Stomach (tissue), 9 donors: ENCODE results near the gene TBC1D10B. TPM values are rescaled to one million over a fixed set of nuclear protein-coding genes. Genes with fewer than 3 reads are reported as not detected.
"Not testable (repeated sequence)": the region's sequence is repeated elsewhere in the genome, so short reads cannot be mapped to it uniquely, and the experiment has no call there.

Source experiments
- DNase-seq, 2 donors: peaks; one replicate each; pipeline versions ENCODE4 v3.0.0 to v3.0.0-alpha.2; 2013 to 2019
- H3K27ac ChIP-seq, 5 donors: fragments of 200-600 bp in 4 of 5; sonication (generic) in 4 of 5; one replicate each; pipeline ENCODE4 v1.5.1; 2013 to 2019; ENCODE audit warnings: mild to moderate bottlenecking in 1 of 5, moderate library complexity in 1 of 5
- H3K27me3 ChIP-seq, 3 donors: fragments of 200-600 bp; sonication (generic); one replicate each; pipeline ENCODE4 v1.5.1; 2017 to 2019; ENCODE audit warnings: mixed run types in 1 of 3
- H3K36me3 ChIP-seq, 4 donors: fragments of 200-600 bp; sonication (generic); 1 replicate in 3 of 4; 2 replicates in 1 of 4; pipeline ENCODE4 v1.5.1; 2016 to 2019
- H3K4me1 ChIP-seq, 4 donors: fragments of 200-600 bp; sonication (generic); one replicate each; pipeline ENCODE4 v1.5.1; 2016 to 2019
- H3K4me3 ChIP-seq, 4 donors: fragments of 200-600 bp; sonication (generic) in 3 of 4; one replicate each; pipeline ENCODE4 v1.5.1; 2016 to 2019; ENCODE audit warnings: mild to moderate bottlenecking in 1 of 4
- H3K9me3 ChIP-seq, 4 donors: fragments of 200-600 bp; sonication (generic); one replicate each; pipeline ENCODE4 v1.5.1; 2016 to 2019
- CTCF ChIP-seq, 7 experiments: fragments of 450-650 bp in 4 of 7; fragments of 200-600 bp in 3 of 7; sonication (generic) in 3 of 7; IDR thresholded peaks; one replicate each; pipeline ENCODE4 v1.5.1; 2016 to 2019; ENCODE audit warnings: antibody characterized with exemption in 7 of 7, control low read depth in 2 of 7, mild to moderate bottlenecking in 1 of 7
- EP300 ChIP-seq: sonication (generic); formaldehyde crosslinking; IDR thresholded peaks from one replicate; pipeline ENCODE4 v1.6.1; 2017; ENCODE audit warnings: antibody characterized with exemption
- POLR2A ChIP-seq, 4 donors: fragments of 450-650 bp; IDR thresholded peaks; one replicate each; pipeline ENCODE4 v1.6.1; 2016; ENCODE audit warnings: antibody characterized with exemption in 4 of 4, control low read depth in 2 of 4, mild to moderate bottlenecking in 1 of 4, moderate library complexity in 1 of 4
- POLR2AphosphoS5 ChIP-seq, 3 donors: sonication (generic); formaldehyde crosslinking; IDR thresholded peaks; one replicate each; pipeline ENCODE4 v1.6.1; 2016; ENCODE audit warnings: antibody characterized with exemption in 3 of 3
- WGBS, 5 donors: extraction: QIAGEN DNeasy Blood & Tissue Kit in 3 of 5; methylation state at CpG; one replicate each; pipeline versions ENCODE4 v1.1.5 to v1.1.7; 2013 to 2018; 5-methylcytosine and 5-hydroxymethylcytosine counted together
- intact Hi-C: fragments of 100-400 bp; cut with DNase I; formaldehyde crosslinking; loops from one replicate; pipeline ENCODE4 v1.15.1; 2023; ENCODE audit warnings: low total_unique reads
- polyA plus RNA-seq, 3 donors: library from polyadenylated mRNA; stranded (reverse); fragments of 200-250 nt; gene quantifications; one replicate each; pipeline ENCODE4 v1.2.3, GENCODE V29; 2013
- total RNA-seq, 5 donors: library from RNA; depleted of rRNA; stranded (reverse); fragments of >200 nt; gene quantifications; one replicate each; pipeline versions ENCODE4 v1.1.0 to v1.2.3, GENCODE V29; 2014 to 2016
- donor health status: healthy with polysubstance abuse.
- donor health status: Bipolar disorder and iron deficiency.
- donor health status: healthy.

The TBC1D10B gene
- total and polyA plus RNA-seq, 8 donors: 20.5 to 89.2 (median 27.1) TPM

- DNase-seq: no peak
- H3K36me3 ChIP-seq: no peaks in the 10 kb centered on the region
- no peaks in the 10 kb centered on the region for H3K27me3 ChIP-seq
- no peaks in the 10 kb centered on the region for H3K9me3 ChIP-seq
- WGBS, 5 donors: 92 to 96% (median 95%) methylated on average over 29 to 32 of the region's 32 CpGs
- no peak overlapping the region for H3K4me3 ChIP-seq
- no peaks in the 10 kb centered on the region for H3K4me1 ChIP-seq
- intact Hi-C loops: no loop called here
- H3K27ac ChIP-seq: no peak overlapping the region
- no peak for TF ChIP-seq CTCF (IDR thresholded peaks at IDR 0.05)
- TF ChIP-seq EP300: no peak
- TF ChIP-seq POLR2A (IDR thresholded peaks at IDR 0.05): no peak
- no peak for TF ChIP-seq POLR2AphosphoS5 (IDR thresholded peaks at IDR 0.05)
These were observed 27.4 kb downstream of the TBC1D10B start for GRCh38 chr16:30342751-30343490.

GRCh38 chr16:30341971-30342370 lies 28.3 kb downstream of the TBC1D10B start:
- H3K9me3 ChIP-seq, H3K4me1 ChIP-seq, DNase-seq, H3K4me3 ChIP-seq, H3K36me3 ChIP-seq, H3K27me3 ChIP-seq, intact Hi-C loops, H3K27ac ChIP-seq: not testable (repeated sequence)
- WGBS, 5 donors: 89 to 97% (median 90%) methylated on average over 8 of the region's 8 CpGs

- no peak overlapping the region for H3K27ac ChIP-seq
- no peaks in the 10 kb centered on the region for H3K9me3 ChIP-seq
- intact Hi-C loops: no loop called here
- 85 to 93% (median 87%) methylated on average over 8 to 13 of the region's 13 CpGs for WGBS, 5 donors
- no peaks in the 10 kb centered on the region for H3K27me3 ChIP-seq
- no peak for TF ChIP-seq POLR2A (IDR thresholded peaks at IDR 0.05)
- TF ChIP-seq CTCF (IDR thresholded peaks at IDR 0.05): no peak
- TF ChIP-seq EP300: no peak
- no peak for TF ChIP-seq POLR2AphosphoS5 (IDR thresholded peaks at IDR 0.05)
- H3K4me1 ChIP-seq: peaks cover 5 to 8% (median 7%) of the 10 kb centered on the region in 4 donors
- DNase-seq: no peak
- H3K4me3 ChIP-seq: no peak overlapping the region
- no peaks in the 10 kb centered on the region for H3K36me3 ChIP-seq
These were observed 29.7 kb downstream of the TBC1D10B start for GRCh38 chr16:30340621-30341020.

GRCh38 chr16:30338715-30339114 lies 31.6 kb downstream of the TBC1D10B start:
- DNase-seq, intact Hi-C loops, H3K27me3 ChIP-seq, H3K9me3 ChIP-seq, H3K27ac ChIP-seq, H3K4me3 ChIP-seq, H3K36me3 ChIP-seq: not testable (repeated sequence)
- WGBS, 5 donors: 81 to 90% (median 90%) methylated on average over 4 to 5 of the region's 5 CpGs
- H3K4me1 ChIP-seq: peaks cover 6 to 13% (median 9%) of the 10 kb centered on the region in 4 donors

GRCh38 chr16:30337964-30338357 lies 32.3 kb downstream of the TBC1D10B start:
- intact Hi-C loops, DNase-seq: not testable (repeated sequence)

More at GRCh38 chr16:30337964-30338357, 32.3 kb downstream of the TBC1D10B start:
- not testable (repeated sequence) for H3K4me3 ChIP-seq, H3K9me3 ChIP-seq, H3K27me3 ChIP-seq, H3K27ac ChIP-seq, H3K36me3 ChIP-seq
- WGBS, 5 donors: 92 to 98% (median 97%) methylated on average over 9 to 10 of the region's 10 CpGs
- H3K4me1 ChIP-seq: peaks cover 6 to 13% (median 9%) of the 10 kb centered on the region in 4 donors
